Measurements from ENCODE around the gene LGR6.

Gene LGR6

GRCh38 chr1:202197653-202198365 is 4.2 kb downstream of the LGR6 start:
- TF ChIP-seq EZH2phosphoT487 (IDR thresholded peaks at IDR 0.05; ENCODE audit: low read length) (no peak), EZH2 (optimal IDR thresholded peaks at IDR 0.05; ENCODE audit: low read depth, low read length) (no peak), CTCF (IDR thresholded peaks at IDR 0.05; ENCODE audit: low read length) (no peak)
- Histone ChIP-seq H2AFZ (ENCODE audit: low read length) (no peak overlapping the region), H3K27me3 (replicated peaks; ENCODE audit: insufficient read depth, low read length) (peaks cover 85% of the 10 kb centered on the region)

GRCh38 chr1:202198366-202198724 is 4.7 kb downstream of the LGR6 start:
- TF ChIP-seq EZH2phosphoT487 (IDR thresholded peaks at IDR 0.05; ENCODE audit: low read length) (no peak), CTCF (IDR thresholded peaks at IDR 0.05; ENCODE audit: low read length) (no peak), EZH2 (optimal IDR thresholded peaks at IDR 0.05; ENCODE audit: low read depth, low read length) (no peak)
- H2AFZ ChIP-seq (ENCODE audit: low read length): no peak overlapping the region
- no peaks in the 10 kb centered on the region for H3K36me3 ChIP-seq (replicated peaks; ENCODE audit: insufficient read depth, low read length)
- no peak for DNase-seq
- peaks cover 80% of the 10 kb centered on the region for H3K27me3 ChIP-seq (replicated peaks; ENCODE audit: insufficient read depth, low read length)
- no peaks in the 10 kb centered on the region for H3F3A ChIP-seq (ENCODE audit: insufficient read depth, low read length)
- H3K4me2 ChIP-seq (ENCODE audit: low read depth, low read length): no peak overlapping the region
- no peaks in the 10 kb centered on the region for H3K79me2 ChIP-seq (ENCODE audit: low read length)
- H3K9ac ChIP-seq (ENCODE audit: low read length): no peak overlapping the region
- no peak overlapping the region for H3K27ac ChIP-seq (ENCODE audit: low read length)
- no peaks in the 10 kb centered on the region for H3K9me3 ChIP-seq (replicated peaks; ENCODE audit: insufficient read depth, low read length)
- no peaks in the 10 kb centered on the region for H3K9me2 ChIP-seq (replicated peaks; ENCODE audit: insufficient read depth, low read length)
- no peaks in the 10 kb centered on the region for H3K4me1 ChIP-seq (ENCODE audit: low read length)
- H4K20me1 ChIP-seq (ENCODE audit: insufficient read depth, low read length): no peaks in the 10 kb centered on the region
- no peak overlapping the region for H3K4me3 ChIP-seq (ENCODE audit: low read length)

More at GRCh38 chr1:202197653-202198365, 4.2 kb downstream of the LGR6 start:
- H3K27ac ChIP-seq (ENCODE audit: low read length): no peak overlapping the region
- H3K4me3 ChIP-seq (ENCODE audit: low read length): no peak overlapping the region
- H4K20me1 ChIP-seq (ENCODE audit: insufficient read depth, low read length): no peaks in the 10 kb centered on the region
- H3K79me2 ChIP-seq (ENCODE audit: low read length): no peaks in the 10 kb centered on the region
- no peaks in the 10 kb centered on the region for H3K9me2 ChIP-seq (replicated peaks; ENCODE audit: insufficient read depth, low read length)
- no peaks in the 10 kb centered on the region for H3K4me1 ChIP-seq (ENCODE audit: low read length)
- H3K36me3 ChIP-seq (replicated peaks; ENCODE audit: insufficient read depth, low read length): no peaks in the 10 kb centered on the region
- H3K9me3 ChIP-seq (replicated peaks; ENCODE audit: insufficient read depth, low read length): no peaks in the 10 kb centered on the region
- H3K4me2 ChIP-seq (ENCODE audit: low read depth, low read length): no peak overlapping the region
- H3F3A ChIP-seq (ENCODE audit: insufficient read depth, low read length): no peaks in the 10 kb centered on the region
- no peak for DNase-seq
- H3K9ac ChIP-seq (ENCODE audit: low read length): no peak overlapping the region

GRCh38 chr1:202199040-202199889 is 5.7 kb downstream of the LGR6 start:
- no peak for DNase-seq
- Histone ChIP-seq H3K4me1 (ENCODE audit: low read length) (no peaks in the 10 kb centered on the region), H3K79me2 (ENCODE audit: low read length) (no peaks in the 10 kb centered on the region), H3K27ac (ENCODE audit: low read length) (no peak overlapping the region), H3K27me3 (replicated peaks; ENCODE audit: insufficient read depth, low read length) (peaks cover 71% of the 10 kb centered on the region), H3K36me3 (replicated peaks; ENCODE audit: insufficient read depth, low read length) (no peaks in the 10 kb centered on the region), H3K9me3 (replicated peaks; ENCODE audit: insufficient read depth, low read length) (no peaks in the 10 kb centered on the region), H3K4me3 (ENCODE audit: low read length) (no peak overlapping the region), H4K20me1 (ENCODE audit: insufficient read depth, low read length) (no peaks in the 10 kb centered on the region), H3K9me2 (replicated peaks; ENCODE audit: insufficient read depth, low read length) (no peaks in the 10 kb centered on the region), H3F3A (ENCODE audit: insufficient read depth, low read length) (no peaks in the 10 kb centered on the region), H3K4me2 (ENCODE audit: low read depth, low read length) (no peak overlapping the region), H2AFZ (ENCODE audit: low read length) (no peak overlapping the region), H3K9ac (ENCODE audit: low read length) (no peak overlapping the region)
- TF ChIP-seq EZH2phosphoT487 (IDR thresholded peaks at IDR 0.05; ENCODE audit: low read length) (no peak), EZH2 (optimal IDR thresholded peaks at IDR 0.05; ENCODE audit: low read depth, low read length) (no peak), CTCF (IDR thresholded peaks at IDR 0.05; ENCODE audit: low read length) (no peak)

All from MM.1S (cell line).